Left lung (tissue), 10 donors: ENCODE results near the gene CXorf38. TPM values are rescaled to one million over a fixed set of nuclear protein-coding genes. Genes with fewer than 3 reads are reported as not detected.

Experiments used
- ATAC-seq: fragments of 200-7000 bp; cut with Tn5 transposase; one replicate; pipeline ENCODE4 v1.9.1; 2020; ENCODE audit warnings: moderate library complexity
- DNase-seq, 4 donors: peaks; one replicate each; pipeline ENCODE4 v3.0.0-alpha.2; 2013 to 2020
- H3K27ac ChIP-seq, 2 donors: fragments of 200-600 bp; sonication (generic) in 1 of 2; one replicate each; pipeline versions ENCODE4 v1.5.0 to v1.8.0; 2020 to 2021
- H3K27me3 ChIP-seq, 2 donors: fragments of 200-600 bp; sonication (generic) in 1 of 2; one replicate each; pipeline versions ENCODE4 v1.5.0 to v1.8.0; 2020 to 2021
- H3K36me3 ChIP-seq, 2 donors: fragments of 200-600 bp; sonication (generic) in 1 of 2; one replicate each; pipeline versions ENCODE4 v1.5.0 to v1.8.0; 2020 to 2021
- H3K4me1 ChIP-seq, 2 donors: fragments of 200-600 bp; one replicate each; pipeline ENCODE4 v1.8.0; 2021
- H3K4me3 ChIP-seq, 2 donors: fragments of 200-600 bp; sonication (generic) in 1 of 2; one replicate each; pipeline versions ENCODE4 v1.5.0 to v1.8.0; 2020 to 2021; ENCODE audit warnings: mild to moderate bottlenecking in 1 of 2
- H3K9me3 ChIP-seq, 2 donors: fragments of 200-600 bp; sonication (generic) in 1 of 2; one replicate each; pipeline versions ENCODE4 v1.5.0 to v1.8.0; 2020 to 2021
- CTCF ChIP-seq, 2 donors: fragments of 200-600 bp; sonication (generic) in 1 of 2; IDR thresholded peaks; one replicate each; pipeline versions ENCODE4 v1.5.0 to v1.8.0; 2021; ENCODE audit warnings: antibody characterized with exemption in 2 of 2
- intact Hi-C, 2 donors: fragments of 100-400 bp; cut with DNase I; formaldehyde crosslinking; loops; one replicate each; pipeline versions ENCODE4 v1.11.2 to v1.14.2; 2022
- polyA plus RNA-seq, 6 donors: library from polyadenylated mRNA; unstranded; fragments of 120-200 nt; gene quantifications; one replicate each; pipeline ENCODE4 v1.2.1, GENCODE V29; 2013; ENCODE audit not compliant: insufficient read length in 6 of 6
- total RNA-seq, 2 donors: library from RNA; stranded (reverse); fragmentation: NEBNext Ultra II Directional; extraction: Animal tissue kit (Norgen Biotek cat#: 25700); gene quantifications; one replicate each; pipeline ENCODE4 v1.2.1, GENCODE V29; 2021
- donor health status: DM: no; HTN: yes; CAD: no.
- donor health status: DM: no; HTN: no; CAD: no.

CXorf38 gene
- total and polyA plus RNA-seq, 8 donors: 10.6 to 18.8 (median 11.7) TPM

GRCh38 chrX:40663078-40663740 is 15.8 kb upstream of the CXorf38 start:
- H3K36me3 ChIP-seq: peaks cover 0 to 81% of the 10 kb centered on the region in 2 donors
- H3K4me1 ChIP-seq: no peaks in the 10 kb centered on the region
- ATAC-seq: no peak
- no peak for TF ChIP-seq CTCF (IDR thresholded peaks at IDR 0.05)
- H3K4me3 ChIP-seq: no peak overlapping the region
- no peaks in the 10 kb centered on the region for H3K27me3 ChIP-seq
- H3K9me3 ChIP-seq: no peaks in the 10 kb centered on the region
- H3K27ac ChIP-seq: no peak overlapping the region
- no peak for DNase-seq
- intact Hi-C loops: loop anchor here in 1 of 2 donors (10.0 kb wide), 2 partner anchors 132 to 452 kb away; no protein-coding TSS in a partner anchor

- intact Hi-C loops: loop anchor here in 1 of 2 donors (10.0 kb wide), 2 partner anchors 133 to 453 kb away; no protein-coding TSS in a partner anchor
- DNase-seq (no peak), ATAC-seq (no peak)
- no peak overlapping the region for H3K27ac ChIP-seq
- peaks cover 0 to 82% of the 10 kb centered on the region in 2 donors for H3K36me3 ChIP-seq
- no peaks in the 10 kb centered on the region for H3K4me1 ChIP-seq
- H3K27me3 ChIP-seq: peaks cover 0 to 10% of the 10 kb centered on the region in 2 donors
- no peaks in the 10 kb centered on the region for H3K9me3 ChIP-seq
- no peak overlapping the region for H3K4me3 ChIP-seq
- TF ChIP-seq CTCF (IDR thresholded peaks at IDR 0.05): no peak
These were observed 14.1 kb upstream of the CXorf38 start for GRCh38 chrX:40661489-40661888.

GRCh38 chrX:40660381-40660780 is 13.0 kb upstream of the CXorf38 start:
- H3K9me3 ChIP-seq: no peaks in the 10 kb centered on the region
- DNase-seq (no peak), ATAC-seq (no peak)
- no peaks in the 10 kb centered on the region for H3K4me1 ChIP-seq
- peaks cover 0 to 10% of the 10 kb centered on the region in 2 donors for H3K27me3 ChIP-seq
- no peak overlapping the region for H3K4me3 ChIP-seq
- no peak for TF ChIP-seq CTCF (IDR thresholded peaks at IDR 0.05)
- intact Hi-C loops: loop anchor here in 1 of 2 donors (10.0 kb wide), 2 partner anchors 134 to 454 kb away; no protein-coding TSS in a partner anchor
- no peak overlapping the region for H3K27ac ChIP-seq
- H3K36me3 ChIP-seq: peaks cover 0 to 72% of the 10 kb centered on the region in 2 donors

GRCh38 chrX:40653535-40653934 is 6.2 kb upstream of the CXorf38 start:
- H3K4me3 ChIP-seq: no peak overlapping the region
- H3K27ac ChIP-seq: no peak overlapping the region
- H3K36me3 ChIP-seq: peaks cover 0 to 37% of the 10 kb centered on the region in 2 donors
- intact Hi-C loops: no loop called here
- H3K27me3 ChIP-seq: peaks cover 0 to 18% of the 10 kb centered on the region in 2 donors
- TF ChIP-seq CTCF (IDR thresholded peaks at IDR 0.05): no peak
- DNase-seq (no peak), ATAC-seq (no peak)
- H3K9me3 ChIP-seq: no peaks in the 10 kb centered on the region
- no peaks in the 10 kb centered on the region for H3K4me1 ChIP-seq

- H3K27me3 ChIP-seq: peaks cover 0 to 16% of the 10 kb centered on the region in 2 donors
- no peak for DNase-seq
- no peak for TF ChIP-seq CTCF (IDR thresholded peaks at IDR 0.05)
- H3K4me3 ChIP-seq: no peak overlapping the region
- H3K27ac ChIP-seq: no peak overlapping the region
- no peak for ATAC-seq
- peaks cover 0 to 28% of the 10 kb centered on the region in 2 donors for H3K36me3 ChIP-seq
- intact Hi-C loops: no loop called here
- H3K4me1 ChIP-seq: peaks cover 2 to 3% of the 10 kb centered on the region in 2 donors
- no peaks in the 10 kb centered on the region for H3K9me3 ChIP-seq
These were observed 5.3 kb upstream of the CXorf38 start for GRCh38 chrX:40652664-40653063.
